ENCODE measurements around the gene ADAM19.

The ADAM19 gene

DNA sequence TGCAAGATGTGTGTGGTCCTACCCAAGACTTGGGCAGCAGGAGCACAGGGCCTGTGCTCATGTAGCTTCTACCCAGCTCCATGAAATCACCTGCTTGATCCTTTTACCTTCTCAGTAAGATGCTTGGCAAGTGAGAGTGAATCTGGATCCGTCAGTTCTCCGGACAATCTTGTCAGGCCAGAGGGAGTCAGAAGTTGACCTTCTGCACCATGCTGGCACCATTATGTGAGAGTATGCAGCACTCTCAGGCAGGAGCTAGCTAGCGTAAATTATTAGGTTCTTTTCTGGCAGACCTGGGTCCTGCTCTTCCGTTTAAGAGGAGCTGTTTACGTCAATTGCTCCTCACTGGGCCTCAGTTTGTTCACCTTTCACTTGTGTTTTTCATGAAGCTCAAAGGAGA, 37.0 kb upstream of the ADAM19 start:
- H3K27me3 ChIP-seq (ENCODE audit: insufficient read depth, low read length, poor library complexity, severe bottlenecking), result no peaks in the 10 kb centered on the region
- peaks cover 14% of the 10 kb centered on the region for H3K4me1 ChIP-seq (ENCODE audit: insufficient read depth, low read length, poor library complexity, severe bottlenecking)
- H3K79me2 ChIP-seq (ENCODE audit: insufficient read depth, low read length), result no peaks in the 10 kb centered on the region
- no peaks in the 10 kb centered on the region for H3K36me3 ChIP-seq (ENCODE audit: insufficient read depth, low read length)
- H3F3A ChIP-seq (ENCODE audit: low read depth), result peaks cover 1% of the 10 kb centered on the region; the same call in 1 of the 2 replicates
- H3K9me3 ChIP-seq (ENCODE audit: insufficient read depth, low read depth, low read length), result no peaks in the 10 kb centered on the region
- no peaks in the 10 kb centered on the region for H4K20me1 ChIP-seq (ENCODE audit: insufficient read depth, low read length, poor library complexity, severe bottlenecking)
- H3K4me2 ChIP-seq (ENCODE audit: low read depth, low read length, poor library complexity, severe bottlenecking), result no peak overlapping the region
- no peak overlapping the region for H3K9ac ChIP-seq (ENCODE audit: low read depth, low read length, poor library complexity, severe bottlenecking)
- no peaks in the 10 kb centered on the region for H3K9me2 ChIP-seq (replicated peaks; ENCODE audit: low read depth, low read length)
- no peak overlapping the region for H3K4me3 ChIP-seq (ENCODE audit: low read length, poor library complexity, severe bottlenecking)
- H2AFZ ChIP-seq (ENCODE audit: low read length), result no peak overlapping the region
- TF ChIP-seq, protein P1, sequence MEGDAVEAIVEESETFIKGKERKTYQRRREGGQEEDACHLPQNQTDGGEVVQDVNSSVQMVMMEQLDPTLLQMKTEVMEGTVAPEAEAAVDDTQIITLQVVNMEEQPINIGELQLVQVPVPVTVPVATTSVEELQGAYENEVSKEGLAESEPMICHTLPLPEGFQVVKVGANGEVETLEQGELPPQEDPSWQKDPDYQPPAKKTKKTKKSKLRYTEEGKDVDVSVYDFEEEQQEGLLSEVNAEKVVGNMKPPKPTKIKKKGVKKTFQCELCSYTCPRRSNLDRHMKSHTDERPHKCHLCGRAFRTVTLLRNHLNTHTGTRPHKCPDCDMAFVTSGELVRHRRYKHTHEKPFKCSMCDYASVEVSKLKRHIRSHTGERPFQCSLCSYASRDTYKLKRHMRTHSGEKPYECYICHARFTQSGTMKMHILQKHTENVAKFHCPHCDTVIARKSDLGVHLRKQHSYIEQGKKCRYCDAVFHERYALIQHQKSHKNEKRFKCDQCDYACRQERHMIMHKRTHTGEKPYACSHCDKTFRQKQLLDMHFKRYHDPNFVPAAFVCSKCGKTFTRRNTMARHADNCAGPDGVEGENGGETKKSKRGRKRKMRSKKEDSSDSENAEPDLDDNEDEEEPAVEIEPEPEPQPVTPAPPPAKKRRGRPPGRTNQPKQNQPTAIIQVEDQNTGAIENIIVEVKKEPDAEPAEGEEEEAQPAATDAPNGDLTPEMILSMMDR (conservative IDR thresholded peaks at IDR 0.05; ENCODE audit: low read length), result no peak
- no peak for TF ChIP-seq EZH2phosphoT487 (IDR thresholded peaks at IDR 0.05; ENCODE audit: borderline replicate concordance)

DNA sequence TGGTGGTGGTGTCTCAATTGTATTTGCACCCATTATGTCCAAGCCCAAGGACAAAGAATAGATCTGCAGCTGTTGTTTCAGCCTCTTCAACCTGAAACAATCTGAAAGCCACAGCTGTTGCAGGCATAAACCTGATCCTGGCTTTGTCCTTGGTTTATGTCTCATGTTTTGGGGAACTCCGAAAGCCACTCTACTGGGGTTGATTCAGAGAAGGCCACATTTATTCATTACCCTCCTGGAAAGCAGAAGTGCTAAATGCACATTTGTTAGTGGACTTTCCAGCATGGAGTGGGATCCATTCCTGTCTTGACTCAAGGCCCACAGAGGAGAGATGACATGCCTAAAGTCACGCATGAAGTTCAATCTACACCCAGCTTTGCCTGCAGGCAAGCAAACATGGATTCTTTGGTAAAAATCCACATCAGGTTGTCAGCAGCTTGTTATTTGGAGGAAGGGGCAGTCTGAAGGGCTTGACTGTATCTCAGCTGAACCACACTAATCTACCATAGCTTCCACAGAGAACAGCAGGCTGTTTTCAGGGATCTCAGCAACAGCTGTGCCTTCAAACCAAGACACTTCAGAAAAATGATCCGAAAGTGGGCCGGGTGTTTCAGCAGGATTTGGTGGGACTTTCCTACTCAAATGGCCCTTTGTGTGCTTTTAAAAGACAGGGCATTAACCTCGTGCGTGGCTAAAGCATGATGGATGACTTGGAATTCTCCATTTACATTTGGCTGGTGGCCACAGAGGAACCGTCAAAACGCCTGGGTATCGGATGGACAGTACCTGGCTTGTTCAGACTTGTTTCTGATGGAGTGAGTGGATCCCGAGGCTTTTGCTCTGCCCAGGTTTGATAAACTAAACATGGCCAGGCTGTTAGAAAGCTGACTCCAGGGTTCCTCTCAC, 36.2 kb upstream of the ADAM19 start:
- peaks cover 19% of the 10 kb centered on the region for H3K4me1 ChIP-seq (ENCODE audit: insufficient read depth, low read length, poor library complexity, severe bottlenecking)
- H2AFZ ChIP-seq (ENCODE audit: low read length), result no peak overlapping the region; the same call in 1 of the 2 replicates
- H3K9me2 ChIP-seq (replicated peaks; ENCODE audit: low read depth, low read length), result no peaks in the 10 kb centered on the region
- H3K27me3 ChIP-seq (ENCODE audit: insufficient read depth, low read length, poor library complexity, severe bottlenecking), result no peaks in the 10 kb centered on the region
- no peaks in the 10 kb centered on the region for H4K20me1 ChIP-seq (ENCODE audit: insufficient read depth, low read length, poor library complexity, severe bottlenecking)
- H3K4me3 ChIP-seq (ENCODE audit: low read length, poor library complexity, severe bottlenecking), result no peak overlapping the region
- peaks cover 5% of the 10 kb centered on the region; the same call in 1 of the 2 replicates for H3F3A ChIP-seq (ENCODE audit: low read depth)
- TF ChIP-seq, protein P1 (conservative IDR thresholded peaks at IDR 0.05; ENCODE audit: low read length), result no peak
- TF ChIP-seq EZH2phosphoT487 (IDR thresholded peaks at IDR 0.05; ENCODE audit: borderline replicate concordance), result no peak
- H3K79me2 ChIP-seq (ENCODE audit: insufficient read depth, low read length), result no peaks in the 10 kb centered on the region
- no peak overlapping the region for H3K9ac ChIP-seq (ENCODE audit: low read depth, low read length, poor library complexity, severe bottlenecking)
- H3K9me3 ChIP-seq (ENCODE audit: insufficient read depth, low read depth, low read length), result no peaks in the 10 kb centered on the region
- H3K36me3 ChIP-seq (ENCODE audit: insufficient read depth, low read length), result no peaks in the 10 kb centered on the region
- H3K4me2 ChIP-seq (ENCODE audit: low read depth, low read length, poor library complexity, severe bottlenecking), result no peak overlapping the region

DNA sequence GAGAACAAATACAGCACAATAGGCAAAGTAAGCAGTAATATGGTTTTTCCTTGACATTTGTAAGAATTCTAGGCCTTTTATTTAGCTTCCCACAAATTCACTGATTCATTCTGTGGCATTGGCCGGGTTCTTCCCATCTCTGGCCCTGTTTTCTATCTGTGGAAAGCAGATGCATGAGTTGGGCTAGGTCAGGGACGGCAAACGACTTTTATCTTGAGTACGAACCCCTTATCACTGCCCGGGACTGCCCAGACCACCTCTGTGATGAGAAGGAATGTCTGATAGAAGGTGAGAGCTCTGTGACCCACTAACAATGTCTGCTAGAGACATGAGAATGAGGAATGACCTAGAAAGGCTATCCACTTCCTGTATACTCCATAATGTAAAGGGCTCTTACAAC, 35.4 kb upstream of the ADAM19 start:
- Histone ChIP-seq H3K36me3 (ENCODE audit: insufficient read depth, low read length) (no peaks in the 10 kb centered on the region), H3K9me3 (ENCODE audit: insufficient read depth, low read depth, low read length) (no peaks in the 10 kb centered on the region), H3K9me2 (replicated peaks; ENCODE audit: low read depth, low read length) (no peaks in the 10 kb centered on the region), H3K4me2 (ENCODE audit: low read depth, low read length, poor library complexity, severe bottlenecking) (no peak overlapping the region), H3F3A (ENCODE audit: low read depth) (peaks cover 5% of the 10 kb centered on the region; the same call in 1 of the 2 replicates), H3K79me2 (ENCODE audit: insufficient read depth, low read length) (no peaks in the 10 kb centered on the region), H3K9ac (ENCODE audit: low read depth, low read length, poor library complexity, severe bottlenecking) (no peak overlapping the region), H2AFZ (ENCODE audit: low read length) (no peak overlapping the region), H3K27me3 (ENCODE audit: insufficient read depth, low read length, poor library complexity, severe bottlenecking) (no peaks in the 10 kb centered on the region), H4K20me1 (ENCODE audit: insufficient read depth, low read length, poor library complexity, severe bottlenecking) (no peaks in the 10 kb centered on the region), H3K4me3 (ENCODE audit: low read length, poor library complexity, severe bottlenecking) (no peak overlapping the region), H3K4me1 (ENCODE audit: insufficient read depth, low read length, poor library complexity, severe bottlenecking) (peaks cover 19% of the 10 kb centered on the region)
- no peak for TF ChIP-seq EZH2phosphoT487 (IDR thresholded peaks at IDR 0.05; ENCODE audit: borderline replicate concordance)
- TF ChIP-seq, protein P1 (conservative IDR thresholded peaks at IDR 0.05; ENCODE audit: low read length), result no peak

Data from Loucy (cell line).